Ovary (tissue), 9 donors: ENCODE results near the gene LSAMP. TPM values are rescaled to one million over a fixed set of nuclear protein-coding genes. Genes with fewer than 3 reads are reported as not detected.

Source experiments
- DNase-seq, 5 donors: peaks; one replicate each; pipeline ENCODE4 v3.0.0-alpha.2; 2019 to 2020
- H3K27ac ChIP-seq, 2 donors: fragments of 200-600 bp; one replicate each; pipeline versions ENCODE4 v1.5.1 to v1.8.0; 2019 to 2022
- H3K27me3 ChIP-seq: fragments of 200-600 bp; one replicate; pipeline ENCODE4 v1.8.0; 2022
- H3K36me3 ChIP-seq: fragments of 200-600 bp; sonication (generic); one replicate; pipeline ENCODE4 v1.5.1; 2019
- H3K4me1 ChIP-seq: one replicate; pipeline ENCODE4 v1.8.1; 2013; ENCODE audit warnings: mild to moderate bottlenecking, moderate library complexity; ENCODE audit not compliant: insufficient read depth
- H3K4me3 ChIP-seq: fragments of 200-600 bp; sonication (generic); one replicate; pipeline ENCODE4 v1.5.1; 2017
- H3K9me3 ChIP-seq, 2 donors: fragments of 200-600 bp in 1 of 2; sonication (generic) in 1 of 2; one replicate each; pipeline versions ENCODE4 v1.5.1 to v1.8.1; 2013 to 2019; ENCODE audit warnings: mild to moderate bottlenecking in 1 of 2, moderate library complexity in 1 of 2
- CTCF ChIP-seq, 3 donors: fragments of 450-650 bp in 2 of 3; fragments of 200-600 bp in 1 of 3; IDR thresholded peaks; one replicate each; pipeline versions ENCODE4 v1.5.1 to v1.8.0; 2016 to 2022; ENCODE audit warnings: antibody characterized with exemption in 3 of 3, mild to moderate bottlenecking in 1 of 3
- EP300 ChIP-seq: sonication (generic); formaldehyde crosslinking; IDR thresholded peaks from one replicate; pipeline ENCODE4 v1.6.1; 2017; ENCODE audit warnings: antibody characterized with exemption
- POLR2A ChIP-seq: fragments of 450-650 bp; IDR thresholded peaks from one replicate; pipeline ENCODE4 v1.6.1; 2017; ENCODE audit warnings: antibody characterized with exemption, mild to moderate bottlenecking, moderate library complexity
- WGBS, 3 donors: extraction: QIAGEN DNeasy Blood & Tissue Kit in 1 of 3; methylation state at CpG; one replicate each; pipeline versions ENCODE4 v1.1.5 to v1.1.7; 2013 to 2017; 5-methylcytosine and 5-hydroxymethylcytosine counted together
- intact Hi-C, 4 donors: fragments of 100-400 bp; cut with DNase I; formaldehyde crosslinking; loops; one replicate each; pipeline versions ENCODE4 v1.11.0 to v1.15.1; 2022 to 2023
- polyA plus RNA-seq, 2 donors: library from polyadenylated mRNA; stranded (reverse); fragments of 200-250 nt in 1 of 2; fragments of 350-450 nt in 1 of 2; fragmentation: Illumina TruSeq in 1 of 2; extraction: RNeasy Lipid Tissue Mini Kit (QIAGEN cat#74804) in 1 of 2; gene quantifications; one replicate each; pipeline ENCODE4 v1.2.3, GENCODE V29; 2013 to 2014
- total RNA-seq, 7 donors: library from RNA; depleted of rRNA in 2 of 7; stranded (reverse); fragments of >200 nt in 2 of 7; fragmentation: NEBNext Ultra II Directional in 3 of 7; extraction: Animal tissue kit (Norgen Biotek cat#: 25700) in 3 of 7; gene quantifications; one replicate each; pipeline versions ENCODE4 v1.1.0 to v1.2.4, GENCODE V29; 2016 to 2023
- donor health status: DM: no; HTN: no; CAD: no; lungs with moderate emphysema.
- donor health status: DM: no; HTN: no; CAD: no.
- donor health status: Bipolar disorder and iron deficiency.
- donor health status: DM: yes; HTN: yes; CAD: no.
- donor health status: DM: no; HTN: no; CAD: no.
- donor health status: DM: yes; HTN: yes; CAD: no.

The LSAMP gene
- total and polyA plus RNA-seq, 9 donors, result 1.1 to 13.0 (median 5.4) TPM

DNA sequence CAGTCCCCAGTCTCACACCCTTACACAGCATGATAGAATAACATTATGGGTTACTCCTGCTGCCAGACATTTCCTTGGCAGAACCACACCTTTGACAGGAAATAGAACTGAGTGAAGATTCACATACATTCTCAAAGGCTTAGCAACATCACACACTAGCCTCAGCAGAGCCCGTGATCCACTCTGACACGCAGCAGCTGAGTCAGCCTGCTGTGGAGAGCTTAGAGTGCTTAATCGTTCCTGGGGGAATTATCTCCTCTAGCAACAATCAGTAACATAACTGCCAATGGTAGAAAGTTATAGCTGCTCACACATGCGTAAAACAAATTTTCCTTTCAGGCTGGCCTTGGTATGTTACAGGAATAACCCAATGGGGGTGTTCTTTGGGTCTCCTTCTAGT is 439.9 kb downstream of the LSAMP start:
- no peaks in the 10 kb centered on the region for H3K27me3 ChIP-seq
- TF ChIP-seq POLR2A, result no peak
- no peak for TF ChIP-seq CTCF (IDR thresholded peaks at IDR 0.05)
- no peak for TF ChIP-seq EP300
- intact Hi-C loops, result no loop called here
- no peak overlapping the region for H3K27ac ChIP-seq
- H3K4me3 ChIP-seq, result no peak overlapping the region
- H3K36me3 ChIP-seq, result no peaks in the 10 kb centered on the region
- 12 to 24% (median 19%) methylated on average over 4 of the region's 4 CpGs for WGBS, 3 donors
- peak in 3 of 5 donors; percentile 7 to 37 (median 32) for DNase-seq
- no peaks in the 10 kb centered on the region for H3K4me1 ChIP-seq
- no peaks in the 10 kb centered on the region for H3K9me3 ChIP-seq

- H3K4me3 ChIP-seq, result no peak overlapping the region
- no peak overlapping the region for H3K27ac ChIP-seq
- H3K9me3 ChIP-seq, result no peaks in the 10 kb centered on the region
- no peaks in the 10 kb centered on the region for H3K4me1 ChIP-seq
- no peak for DNase-seq
- TF ChIP-seq CTCF (IDR thresholded peaks at IDR 0.05) (no peak), POLR2A (no peak), EP300 (no peak)
- WGBS, 3 donors, result 65 to 70% (median 65%) methylated on average over 2 of the region's 2 CpGs
- intact Hi-C loops, result no loop called here
- no peaks in the 10 kb centered on the region for H3K27me3 ChIP-seq
- no peaks in the 10 kb centered on the region for H3K36me3 ChIP-seq
Observed at GRCh38 chr3:116002235-116002634, 443.1 kb downstream of the LSAMP start.

GRCh38 chr3:116001151-116001621 is 444.1 kb downstream of the LSAMP start:
- no peak for DNase-seq
- no peak overlapping the region for H3K4me3 ChIP-seq
- no peak overlapping the region for H3K27ac ChIP-seq
- WGBS, 3 donors, result 29 to 47% (median 38%) methylated on average over 1 of the region's 1 CpG
- intact Hi-C loops, result no loop called here
- no peaks in the 10 kb centered on the region for H3K36me3 ChIP-seq
- TF ChIP-seq EP300, result no peak
- no peak for TF ChIP-seq CTCF (IDR thresholded peaks at IDR 0.05)
- no peak for TF ChIP-seq POLR2A
- no peaks in the 10 kb centered on the region for H3K27me3 ChIP-seq
- no peaks in the 10 kb centered on the region for H3K4me1 ChIP-seq
- no peaks in the 10 kb centered on the region for H3K9me3 ChIP-seq

DNA sequence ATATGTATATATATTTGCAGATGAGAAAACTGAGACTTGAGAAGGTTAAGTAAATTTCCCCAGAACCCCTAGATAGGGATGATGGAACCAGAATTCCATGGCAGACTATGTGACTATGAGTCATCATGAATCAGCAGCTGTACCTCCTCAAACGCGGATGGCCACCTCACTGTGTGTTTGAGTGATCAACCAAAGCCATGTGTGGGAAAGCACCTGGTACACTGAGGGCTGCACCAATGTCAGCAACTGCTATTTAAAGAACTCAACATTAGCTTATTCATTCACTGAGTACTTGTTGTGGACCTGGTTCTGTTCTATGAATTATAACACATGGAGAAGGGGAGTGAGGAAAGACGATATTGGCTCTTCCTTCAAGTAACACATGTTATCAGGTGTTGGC is 445.0 kb downstream of the LSAMP start:
- intact Hi-C loops, result no loop called here
- no peaks in the 10 kb centered on the region for H3K36me3 ChIP-seq
- no peaks in the 10 kb centered on the region for H3K9me3 ChIP-seq
- DNase-seq, result peak in 1 of 5 donors; percentile 18
- H3K4me1 ChIP-seq, result no peaks in the 10 kb centered on the region
- TF ChIP-seq CTCF (IDR thresholded peaks at IDR 0.05) (no peak), POLR2A (no peak), EP300 (no peak)
- H3K4me3 ChIP-seq, result no peak overlapping the region
- WGBS, 3 donors, result 46 to 49% (median 46%) methylated on average over 3 of the region's 3 CpGs
- no peak overlapping the region for H3K27ac ChIP-seq
- H3K27me3 ChIP-seq, result no peaks in the 10 kb centered on the region
